ENCODE results near the gene TIPIN. TPM values are rescaled to one million over a fixed set of nuclear protein-coding genes. Genes with fewer than 3 reads are reported as not detected.
"Not testable (repeated sequence)": the region's sequence is repeated elsewhere in the genome, so short reads cannot be mapped to it uniquely, and the experiment has no call there.

TIPIN gene
- total RNA-seq, result 4.8 and 5.0 TPM in 2 replicates

GRCh38 chr15:66356359-66357236 lies at the start of gene TIPIN:
Gene TIPIN, minus strand, starts transcription at chr15:66356685. Its CDS starts 3,738 bp downstream, at chr15:66352947.
- peak; percentile 95 to 98 for DNase-seq (ENCODE audit: low read depth in 2 of 2)

DNA sequence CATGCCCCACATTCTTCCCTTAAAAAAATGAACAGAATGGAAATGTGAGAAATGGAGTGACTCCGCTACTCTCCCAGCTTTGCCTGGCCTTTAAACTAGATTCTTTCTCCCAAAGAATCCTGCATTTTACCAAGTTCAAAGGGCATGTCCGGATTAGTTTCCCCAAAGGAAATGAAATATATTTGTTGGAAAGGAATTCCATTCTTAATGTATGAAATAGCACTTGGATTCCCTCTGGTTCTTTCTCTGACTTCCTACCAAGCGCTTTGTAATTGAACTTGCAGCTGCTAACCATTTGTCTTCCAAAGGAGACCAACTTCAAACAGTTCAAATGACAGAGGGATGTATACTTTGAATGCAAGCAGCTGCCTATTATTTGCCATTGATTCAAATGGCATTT lies 49.1 kb upstream of the TIPIN start:
- DNase-seq (ENCODE audit: low read depth in 2 of 2), result peak; percentile 31 to 87

DNA sequence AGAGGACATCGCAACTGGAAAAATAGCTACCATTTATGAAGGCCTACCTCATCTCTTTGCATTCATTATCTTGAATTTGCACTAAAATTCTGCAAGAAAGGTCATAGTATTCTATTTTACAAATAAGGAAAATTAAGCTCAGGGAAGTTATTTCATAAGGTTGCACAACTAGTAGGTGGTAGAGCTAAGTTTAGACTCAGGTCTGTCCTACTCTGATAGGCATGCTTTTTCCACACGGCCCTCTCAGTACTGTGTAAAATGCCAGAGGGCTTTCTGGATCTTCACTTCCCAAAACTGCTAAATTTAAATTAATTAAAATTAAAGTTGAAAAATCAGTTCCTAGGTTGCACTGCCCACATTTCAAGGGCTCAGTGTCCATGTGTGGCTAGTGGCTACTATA lies 48.5 kb upstream of the TIPIN start:
- DNase-seq (ENCODE audit: low read depth in 2 of 2), result no peak

GRCh38 chr15:66404532-66404931 lies 48.0 kb upstream of the TIPIN start:
- peak; percentile 13 to 51 for DNase-seq (ENCODE audit: low read depth in 2 of 2)

DNA sequence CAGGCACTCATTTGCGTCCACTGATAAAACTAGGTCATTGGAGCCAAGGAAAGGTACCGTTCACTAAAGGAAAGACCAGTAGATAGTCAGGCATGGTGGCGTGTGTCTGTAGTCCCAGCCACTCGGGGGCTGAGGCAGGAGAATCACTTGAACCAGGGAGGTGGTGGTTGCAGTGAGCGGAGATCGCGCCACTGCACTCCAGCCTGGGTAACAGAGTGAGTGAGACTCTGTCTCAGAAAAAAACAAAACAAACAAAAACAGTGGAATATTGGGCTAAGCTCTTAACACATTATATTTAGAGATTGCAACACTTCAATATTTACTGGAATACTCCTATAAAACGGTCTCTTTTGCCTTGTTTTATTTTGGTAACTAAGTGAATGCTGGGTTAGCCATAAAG lies 47.6 kb upstream of the TIPIN start:
- no peak for DNase-seq (ENCODE audit: low read depth in 2 of 2)

DNA sequence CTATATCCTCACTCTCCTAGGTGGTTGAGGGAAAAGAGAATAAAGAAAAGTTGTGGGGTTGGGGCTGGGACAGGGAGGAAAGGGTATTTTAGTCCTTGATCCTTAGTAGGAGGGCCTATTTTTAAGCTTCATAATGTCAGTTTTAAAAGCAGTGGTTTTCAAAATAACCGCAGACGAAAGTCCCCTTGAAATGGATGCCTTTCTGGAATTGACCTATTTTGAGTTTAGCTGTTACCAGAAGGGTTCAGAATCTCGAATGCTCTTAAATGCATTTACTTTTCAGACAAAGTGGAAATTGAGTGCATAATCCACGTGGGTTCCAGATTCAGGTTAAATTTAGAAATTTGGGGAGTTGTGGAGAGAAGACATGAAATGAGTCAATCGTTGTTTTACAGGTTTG lies 46.8 kb upstream of the TIPIN start:
- no peak for DNase-seq (ENCODE audit: low read depth in 2 of 2)

- no peak for DNase-seq (ENCODE audit: low read depth in 2 of 2)
Measured at GRCh38 chr15:66402761-66403284, 46.3 kb upstream of the TIPIN start.

GRCh38 chr15:66401130-66402021 lies 44.9 kb upstream of the TIPIN start:
- no peak for DNase-seq (ENCODE audit: low read depth in 2 of 2)

DNA sequence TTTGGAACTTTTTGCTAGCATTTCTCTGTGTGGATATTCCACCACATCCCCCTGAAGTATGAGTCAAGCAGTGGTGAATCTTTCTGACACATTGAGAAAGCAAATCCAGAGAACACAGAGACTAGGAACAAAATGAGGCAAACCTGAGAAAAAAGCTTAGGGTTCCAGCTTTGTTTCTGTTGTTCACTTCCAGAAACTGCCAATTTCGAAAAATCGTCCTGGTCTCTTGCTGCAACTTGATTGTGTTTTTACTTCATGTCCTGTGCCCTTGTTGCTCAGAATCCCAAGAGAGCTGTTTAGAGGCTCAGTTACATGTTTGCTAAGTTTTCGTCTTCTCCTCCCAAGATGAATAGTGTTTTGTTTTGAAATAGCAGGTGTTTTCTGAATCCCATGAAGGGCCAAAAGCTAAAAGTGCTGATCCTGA lies 43.9 kb upstream of the TIPIN start:
- DNase-seq (ENCODE audit: low read depth in 2 of 2), result peak in 1 of 2 donors; percentile 18

GRCh38 chr15:66399276-66399675 lies 42.8 kb upstream of the TIPIN start:
- DNase-seq (ENCODE audit: low read depth in 2 of 2), result no peak

DNA sequence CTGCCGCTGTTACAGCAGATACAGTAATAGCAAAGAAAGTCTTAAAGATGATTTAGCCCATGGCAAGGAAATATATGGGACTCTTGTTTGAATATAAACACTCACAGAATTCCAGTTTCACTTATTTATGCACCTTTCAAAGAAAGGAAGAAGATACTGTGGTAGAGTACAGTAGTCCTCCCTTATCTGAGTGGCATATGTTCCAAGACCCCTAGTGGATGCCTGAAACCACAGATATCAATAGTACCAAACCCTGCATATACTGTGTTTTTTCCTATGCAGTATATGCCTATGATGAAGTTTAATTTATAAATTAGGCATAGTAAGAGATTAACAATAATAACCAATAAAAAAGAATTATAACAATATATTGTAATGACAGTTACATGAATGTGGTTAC lies 38.4 kb upstream of the TIPIN start:
- DNase-seq (ENCODE audit: low read depth in 2 of 2), result no peak

GRCh38 chr15:66394472-66394871 lies 38.0 kb upstream of the TIPIN start:
- no peak for DNase-seq (ENCODE audit: low read depth in 2 of 2)

DNA sequence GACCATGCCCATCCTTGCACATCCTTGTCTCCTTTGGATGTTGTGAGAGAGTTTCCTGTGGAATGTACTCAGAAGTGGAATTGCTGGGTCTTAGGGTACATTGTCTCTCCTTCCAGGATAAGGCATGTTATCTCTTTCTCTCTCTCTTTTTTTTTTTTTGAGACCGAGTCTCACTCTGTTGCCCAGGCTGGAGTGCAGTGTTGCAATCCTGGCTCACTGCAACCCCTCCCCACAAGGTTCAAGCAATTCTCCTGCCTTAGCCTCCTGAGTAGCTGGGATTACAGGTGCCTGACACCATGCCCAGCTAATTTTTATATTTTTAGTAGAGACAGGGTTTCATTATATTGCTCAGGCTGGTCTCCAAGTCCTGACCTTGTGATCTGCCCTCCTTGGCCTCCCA lies 36.6 kb upstream of the TIPIN start:
- DNase-seq (ENCODE audit: low read depth in 2 of 2), result not testable (repeated sequence)

DNA sequence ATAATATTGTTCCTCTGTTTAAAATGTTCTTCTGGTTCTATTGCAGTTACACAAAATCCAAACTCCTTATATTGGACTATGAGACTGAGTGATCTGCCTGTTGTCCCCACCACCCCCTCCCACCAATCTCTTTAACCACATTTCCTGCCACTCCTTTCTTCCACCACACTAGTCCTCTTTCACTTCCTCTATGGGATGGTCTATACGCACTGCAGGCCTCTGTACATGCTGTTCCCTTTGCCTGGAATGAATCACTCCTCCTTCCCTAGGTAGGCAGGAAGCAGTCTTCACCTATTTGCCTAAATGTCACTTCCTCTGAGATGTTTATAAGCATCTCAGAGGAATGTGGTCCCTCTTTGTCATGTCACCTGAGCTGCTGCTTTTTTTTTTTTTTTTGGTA lies 34.2 kb upstream of the TIPIN start:
- DNase-seq (ENCODE audit: low read depth in 2 of 2), result peak in 1 of 2 donors; percentile 25

DNA sequence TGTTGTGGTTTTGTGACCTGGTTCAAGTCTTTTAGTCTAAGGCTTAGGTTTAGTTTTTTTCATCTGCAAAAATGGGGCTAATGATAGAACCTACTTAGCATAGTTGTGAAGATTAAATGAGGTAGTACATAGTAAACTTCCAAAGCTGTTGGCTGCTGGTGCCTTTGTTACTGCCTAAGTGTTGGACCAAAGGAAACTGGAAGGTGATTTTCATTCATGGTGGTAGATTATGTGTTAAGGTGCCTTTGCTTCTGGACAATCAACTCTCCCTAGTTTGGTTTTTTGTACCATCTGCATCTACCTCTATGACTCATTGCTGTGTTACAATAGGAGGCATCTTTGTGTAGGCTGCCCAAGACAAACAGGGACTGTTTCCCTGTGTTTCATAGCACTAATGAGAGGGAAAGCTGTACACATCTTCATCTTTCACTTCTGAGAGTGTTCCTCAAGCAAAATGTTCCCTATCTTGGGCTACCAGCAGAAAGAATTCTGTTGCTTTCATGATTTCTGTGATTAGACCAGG lies 33.4 kb upstream of the TIPIN start:
- DNase-seq (ENCODE audit: low read depth in 2 of 2), result peak in 1 of 2 donors; percentile 42

GRCh38 chr15:66389098-66389858 lies 32.8 kb upstream of the TIPIN start:
- no peak for DNase-seq (ENCODE audit: low read depth in 2 of 2)

- no peak for DNase-seq (ENCODE audit: low read depth in 2 of 2)
Measured at GRCh38 chr15:66388576-66388975, 32.1 kb upstream of the TIPIN start.

GRCh38 chr15:66388043-66388363 lies 31.5 kb upstream of the TIPIN start:
- no peak for DNase-seq (ENCODE audit: low read depth in 2 of 2)

DNA sequence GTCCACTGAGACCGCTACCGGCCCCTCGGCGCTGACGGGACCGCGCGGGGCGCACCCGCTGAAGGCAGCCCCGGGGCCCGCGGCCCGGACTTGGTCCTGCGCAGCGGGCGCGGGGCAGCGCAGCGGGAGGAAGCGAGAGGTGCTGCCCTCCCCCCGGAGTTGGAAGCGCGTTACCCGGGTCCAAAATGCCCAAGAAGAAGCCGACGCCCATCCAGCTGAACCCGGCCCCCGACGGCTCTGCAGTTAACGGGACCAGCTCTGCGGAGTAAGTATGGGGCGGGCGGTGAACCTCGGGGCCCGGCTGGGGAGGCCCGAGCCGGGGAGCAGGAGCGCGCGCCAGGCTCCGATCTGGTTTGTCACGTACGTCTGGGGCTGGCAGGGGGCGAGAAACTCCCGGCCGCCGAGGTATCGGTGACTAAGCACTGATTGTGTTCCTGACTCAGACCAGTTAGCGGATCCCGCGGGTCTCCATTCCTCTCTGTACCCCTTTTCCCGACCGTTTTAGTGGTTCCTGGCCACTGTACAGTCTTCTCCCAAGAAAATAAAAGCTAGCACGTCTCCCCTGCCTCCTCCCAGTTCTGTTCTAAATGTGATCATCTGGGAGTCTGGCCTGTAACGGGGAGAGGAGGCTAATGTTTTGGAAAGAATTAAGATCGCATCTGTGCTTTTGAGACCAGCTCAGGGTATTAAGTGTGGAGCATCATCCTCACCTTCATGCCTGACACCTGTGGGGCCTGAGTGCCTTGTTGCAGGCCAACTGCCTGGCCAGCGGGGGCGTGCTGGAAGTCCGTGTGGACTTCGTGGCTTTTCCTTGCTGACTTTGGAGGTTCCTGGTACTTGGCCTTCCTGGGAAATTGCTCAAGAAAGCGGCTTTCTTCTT lies 30.9 kb upstream of the TIPIN start:
- DNase-seq (ENCODE audit: low read depth in 2 of 2), result peak; percentile 77 to 83

Data from lung microvascular endothelial cell (primary cell).